HEK293 (cell line): Measurements from ENCODE around the gene PIP4K2C.

Experiments
- BCL11A ChIP-seq: fragments of 450-650 bp; formaldehyde crosslinking; IDR thresholded peaks from 2 replicates; pipeline ENCODE4 v1.5.1; 2016; ENCODE audit warnings: low read depth, missing biosample characterization, missing genetic modification characterization
- MZF1 ChIP-seq: fragments of 450-650 bp; formaldehyde crosslinking; IDR thresholded peaks from 2 replicates; pipeline ENCODE4 v1.5.1; 2017; ENCODE audit warnings: missing biosample characterization, missing genetic modification characterization, borderline replicate concordance
- ZBTB48 ChIP-seq: fragments of 450-650 bp; formaldehyde crosslinking; IDR thresholded peaks from 2 replicates; pipeline ENCODE4 v1.5.1; 2016; ENCODE audit warnings: missing biosample characterization, missing genetic modification characterization
- ZEB2 ChIP-seq: fragments of 450-650 bp; formaldehyde crosslinking; IDR thresholded peaks from 2 replicates; pipeline ENCODE4 v1.5.1; 2016; ENCODE audit warnings: missing biosample characterization, missing genetic modification characterization
- ZNF518A ChIP-seq: fragments of 450-650 bp; formaldehyde crosslinking; conservative IDR thresholded peaks from 2 replicates; pipeline ENCODE4 v1.5.1; 2016; ENCODE audit warnings: low read depth, missing biosample characterization, missing genetic modification characterization
- ZNF571 ChIP-seq: fragments of 450-650 bp; formaldehyde crosslinking; IDR thresholded peaks from 2 replicates; pipeline ENCODE4 v1.5.0; 2017; ENCODE audit warnings: missing biosample characterization, missing genetic modification characterization
- ZNF707 ChIP-seq: fragments of 450-650 bp; formaldehyde crosslinking; IDR thresholded peaks from 2 replicates; pipeline ENCODE4 v1.5.1; 2016; ENCODE audit warnings: missing biosample characterization, missing genetic modification characterization
- ZNF830 ChIP-seq: fragments of 450-650 bp; IDR thresholded peaks from 2 replicates; pipeline ENCODE4 v1.5.0; 2018; ENCODE audit warnings: missing biosample characterization, missing genetic modification characterization, low read depth, mild to moderate bottlenecking, moderate library complexity
- TF ChIP-seq, protein P1 (sequence below): fragments of 450-650 bp; formaldehyde crosslinking; IDR thresholded peaks from 2 replicates; pipeline ENCODE4 v1.5.1; 2016; ENCODE audit warnings: missing biosample characterization, missing genetic modification characterization

GRCh38 chr12:57626111-57626920, 35.3 kb downstream of the PIP4K2C start:
- TF ChIP-seq ZNF707 (no peak), ZNF571 (no peak), BCL11A (tag by site-specific recombination) (no peak), MZF1 (no peak), ZEB2 (tag by site-specific recombination) (no peak), ZNF518A (no peak), ZBTB48 (no peak), ZNF830 (tag by site-specific recombination) (no peak)
- TF ChIP-seq, protein P1, sequence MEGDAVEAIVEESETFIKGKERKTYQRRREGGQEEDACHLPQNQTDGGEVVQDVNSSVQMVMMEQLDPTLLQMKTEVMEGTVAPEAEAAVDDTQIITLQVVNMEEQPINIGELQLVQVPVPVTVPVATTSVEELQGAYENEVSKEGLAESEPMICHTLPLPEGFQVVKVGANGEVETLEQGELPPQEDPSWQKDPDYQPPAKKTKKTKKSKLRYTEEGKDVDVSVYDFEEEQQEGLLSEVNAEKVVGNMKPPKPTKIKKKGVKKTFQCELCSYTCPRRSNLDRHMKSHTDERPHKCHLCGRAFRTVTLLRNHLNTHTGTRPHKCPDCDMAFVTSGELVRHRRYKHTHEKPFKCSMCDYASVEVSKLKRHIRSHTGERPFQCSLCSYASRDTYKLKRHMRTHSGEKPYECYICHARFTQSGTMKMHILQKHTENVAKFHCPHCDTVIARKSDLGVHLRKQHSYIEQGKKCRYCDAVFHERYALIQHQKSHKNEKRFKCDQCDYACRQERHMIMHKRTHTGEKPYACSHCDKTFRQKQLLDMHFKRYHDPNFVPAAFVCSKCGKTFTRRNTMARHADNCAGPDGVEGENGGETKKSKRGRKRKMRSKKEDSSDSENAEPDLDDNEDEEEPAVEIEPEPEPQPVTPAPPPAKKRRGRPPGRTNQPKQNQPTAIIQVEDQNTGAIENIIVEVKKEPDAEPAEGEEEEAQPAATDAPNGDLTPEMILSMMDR (tag by site-specific recombination) = no peak
